Measurements from ENCODE around the gene GJA1. TPM values are rescaled to one million over a fixed set of nuclear protein-coding genes. Genes with fewer than 3 reads are reported as not detected.

Gene GJA1
- 38.1 TPM for polyA plus RNA-seq (2012; ENCODE audit: insufficient read length, low read depth)

DNA sequence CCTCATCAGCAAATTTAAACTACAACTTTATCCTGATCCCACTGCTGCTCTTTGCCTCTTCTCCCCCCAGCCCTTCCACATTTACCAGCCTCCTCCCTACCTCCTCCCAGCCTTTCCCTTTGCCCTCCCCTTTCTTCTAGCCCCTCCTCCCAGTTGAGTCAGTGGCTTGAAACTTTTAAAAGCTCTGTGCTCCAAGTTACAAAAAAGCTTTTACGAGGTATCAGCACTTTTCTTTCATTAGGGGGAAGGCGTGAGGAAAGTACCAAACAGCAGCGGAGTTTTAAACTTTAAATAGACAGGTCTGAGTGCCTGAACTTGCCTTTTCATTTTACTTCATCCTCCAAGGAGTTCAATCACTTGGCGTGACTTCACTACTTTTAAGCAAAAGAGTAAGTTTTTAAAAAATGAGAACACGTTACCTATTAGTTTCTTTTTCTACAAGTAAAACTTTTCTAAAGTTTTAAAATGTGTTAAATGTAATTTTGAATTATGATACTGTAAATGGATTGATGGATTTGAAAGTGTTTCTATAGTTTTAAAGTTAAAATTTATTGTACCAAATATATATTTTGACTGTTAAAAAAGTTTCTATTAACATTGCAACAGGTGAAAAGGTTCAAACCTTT, at the start of gene GJA1:
Gene GJA1 (plus strand): TSS at position 203 of the 626 bp plus-strand sequence. CDS start 11,202 bp downstream, outside the sequence.
- TF ChIP-seq, protein P1, sequence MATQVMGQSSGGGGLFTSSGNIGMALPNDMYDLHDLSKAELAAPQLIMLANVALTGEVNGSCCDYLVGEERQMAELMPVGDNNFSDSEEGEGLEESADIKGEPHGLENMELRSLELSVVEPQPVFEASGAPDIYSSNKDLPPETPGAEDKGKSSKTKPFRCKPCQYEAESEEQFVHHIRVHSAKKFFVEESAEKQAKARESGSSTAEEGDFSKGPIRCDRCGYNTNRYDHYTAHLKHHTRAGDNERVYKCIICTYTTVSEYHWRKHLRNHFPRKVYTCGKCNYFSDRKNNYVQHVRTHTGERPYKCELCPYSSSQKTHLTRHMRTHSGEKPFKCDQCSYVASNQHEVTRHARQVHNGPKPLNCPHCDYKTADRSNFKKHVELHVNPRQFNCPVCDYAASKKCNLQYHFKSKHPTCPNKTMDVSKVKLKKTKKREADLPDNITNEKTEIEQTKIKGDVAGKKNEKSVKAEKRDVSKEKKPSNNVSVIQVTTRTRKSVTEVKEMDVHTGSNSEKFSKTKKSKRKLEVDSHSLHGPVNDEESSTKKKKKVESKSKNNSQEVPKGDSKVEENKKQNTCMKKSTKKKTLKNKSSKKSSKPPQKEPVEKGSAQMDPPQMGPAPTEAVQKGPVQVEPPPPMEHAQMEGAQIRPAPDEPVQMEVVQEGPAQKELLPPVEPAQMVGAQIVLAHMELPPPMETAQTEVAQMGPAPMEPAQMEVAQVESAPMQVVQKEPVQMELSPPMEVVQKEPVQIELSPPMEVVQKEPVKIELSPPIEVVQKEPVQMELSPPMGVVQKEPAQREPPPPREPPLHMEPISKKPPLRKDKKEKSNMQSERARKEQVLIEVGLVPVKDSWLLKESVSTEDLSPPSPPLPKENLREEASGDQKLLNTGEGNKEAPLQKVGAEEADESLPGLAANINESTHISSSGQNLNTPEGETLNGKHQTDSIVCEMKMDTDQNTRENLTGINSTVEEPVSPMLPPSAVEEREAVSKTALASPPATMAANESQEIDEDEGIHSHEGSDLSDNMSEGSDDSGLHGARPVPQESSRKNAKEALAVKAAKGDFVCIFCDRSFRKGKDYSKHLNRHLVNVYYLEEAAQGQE (IDR thresholded peaks at IDR 0.05; ENCODE audit: insufficient read depth in 1 of 2, low read depth in 2 of 2, low read length in 2 of 2): no peak
- TF ChIP-seq TAF1 (IDR thresholded peaks at IDR 0.05; ENCODE audit: borderline replicate concordance, insufficient read depth, low read length): peak; percentile 83; the same call in 1 of the 2 replicates
- TF ChIP-seq FOXP2 (optimal IDR thresholded peaks at IDR 0.05; ENCODE audit: borderline replicate concordance, extremely low read depth, extremely low read length, insufficient read depth): no peak
- TF ChIP-seq SIN3A (IDR thresholded peaks at IDR 0.05; ENCODE audit: borderline replicate concordance, insufficient read depth, low read length): peak; percentile 99
- TF ChIP-seq POLR2AphosphoS5 (IDR thresholded peaks at IDR 0.05; ENCODE audit: low read depth, low read length): peak; percentile 94

DNA sequence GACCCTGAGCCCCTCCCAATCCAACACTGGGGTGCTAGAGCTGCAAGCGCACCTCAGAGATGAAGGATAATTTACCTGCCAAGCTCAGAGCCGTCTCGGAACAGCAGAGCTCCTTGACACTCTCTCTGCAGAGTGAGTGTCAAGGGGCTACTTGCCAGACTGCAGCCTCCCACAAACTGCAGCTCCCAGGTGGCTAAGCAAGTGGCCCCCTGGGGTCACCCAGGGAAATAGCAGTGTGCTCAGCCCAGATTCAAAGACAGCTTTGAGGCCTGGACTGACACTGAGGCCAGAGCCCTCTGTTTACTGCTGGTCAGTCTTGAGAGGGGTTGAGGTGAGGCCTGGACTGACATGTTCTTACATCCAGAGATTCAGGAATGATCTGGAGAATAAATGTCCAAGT, 46.0 kb upstream of the GJA1 start:
- TF ChIP-seq POLR2AphosphoS5 (IDR thresholded peaks at IDR 0.05; ENCODE audit: low read depth, low read length) (no peak), TAF1 (IDR thresholded peaks at IDR 0.05; ENCODE audit: borderline replicate concordance, insufficient read depth, low read length) (no peak), FOXP2 (optimal IDR thresholded peaks at IDR 0.05; ENCODE audit: borderline replicate concordance, extremely low read depth, extremely low read length, insufficient read depth) (no peak), SIN3A (IDR thresholded peaks at IDR 0.05; ENCODE audit: borderline replicate concordance, insufficient read depth, low read length) (no peak)
- TF ChIP-seq, protein P1 (IDR thresholded peaks at IDR 0.05; ENCODE audit: insufficient read depth in 1 of 2, low read depth in 2 of 2, low read length in 2 of 2): no peak

DNA sequence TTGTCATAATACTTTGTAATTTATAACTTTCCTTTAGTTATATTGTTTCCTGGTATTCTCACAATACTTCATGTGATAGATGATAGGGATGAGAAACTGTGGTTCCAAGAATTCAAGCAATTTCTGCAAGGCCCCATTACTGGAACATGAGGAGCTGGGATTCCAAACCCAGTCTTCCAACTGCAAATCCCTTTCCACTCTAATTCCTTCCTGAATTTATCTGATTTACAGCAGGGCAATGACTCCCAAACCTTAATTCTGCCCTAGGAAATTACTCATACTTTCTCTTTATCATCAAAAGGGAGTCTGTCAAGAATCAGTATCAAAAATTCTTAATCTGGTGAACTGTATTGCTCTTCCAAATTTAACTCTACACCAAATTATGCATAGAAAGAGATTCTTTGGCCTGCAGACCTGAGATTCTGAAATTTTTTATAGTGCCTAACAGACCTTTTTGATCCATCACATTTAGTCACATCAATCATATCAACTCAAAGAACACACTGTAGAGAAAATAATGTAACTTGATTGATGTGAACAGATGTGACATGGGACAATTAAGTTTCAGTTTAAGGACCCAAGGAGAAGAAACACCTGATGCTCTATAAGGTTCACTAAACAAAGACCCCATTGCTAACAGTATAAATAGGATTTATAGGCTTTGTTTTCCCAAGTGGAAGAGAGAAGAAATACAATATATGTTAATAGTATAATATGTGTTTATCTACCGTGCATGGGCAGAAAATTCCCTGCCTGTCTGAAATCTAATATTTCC, 41.5 kb upstream of the GJA1 start:
- no peak for TF ChIP-seq TAF1 (IDR thresholded peaks at IDR 0.05; ENCODE audit: borderline replicate concordance, insufficient read depth, low read length)
- no peak for TF ChIP-seq SIN3A (IDR thresholded peaks at IDR 0.05; ENCODE audit: borderline replicate concordance, insufficient read depth, low read length)
- TF ChIP-seq POLR2AphosphoS5 (IDR thresholded peaks at IDR 0.05; ENCODE audit: low read depth, low read length): no peak
- no peak for TF ChIP-seq FOXP2 (optimal IDR thresholded peaks at IDR 0.05; ENCODE audit: borderline replicate concordance, extremely low read depth, extremely low read length, insufficient read depth)
- TF ChIP-seq, protein P1 (IDR thresholded peaks at IDR 0.05; ENCODE audit: insufficient read depth in 1 of 2, low read depth in 2 of 2, low read length in 2 of 2): no peak

DNA sequence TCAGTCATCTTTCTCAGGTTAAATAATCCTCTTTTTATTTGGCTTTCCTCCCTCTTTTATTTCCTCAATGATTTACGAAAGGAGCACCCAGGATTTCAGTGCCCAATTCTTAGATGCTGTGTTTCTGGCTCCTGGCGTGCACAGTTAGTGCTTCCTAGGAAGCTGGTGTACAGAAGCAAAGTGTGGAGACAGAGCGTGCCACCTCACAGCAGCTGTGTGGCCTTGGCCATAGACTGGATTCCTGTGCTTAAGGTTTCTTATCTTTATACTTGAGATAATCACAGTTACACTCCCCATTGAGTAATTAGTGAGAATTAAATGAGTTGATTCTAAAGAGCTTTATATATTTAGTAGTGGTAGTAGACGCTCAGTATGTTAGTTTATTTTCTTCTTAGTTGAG, 39.7 kb upstream of the GJA1 start:
- no peak for TF ChIP-seq FOXP2 (optimal IDR thresholded peaks at IDR 0.05; ENCODE audit: borderline replicate concordance, extremely low read depth, extremely low read length, insufficient read depth)
- TF ChIP-seq POLR2AphosphoS5 (IDR thresholded peaks at IDR 0.05; ENCODE audit: low read depth, low read length): no peak
- TF ChIP-seq, protein P1 (IDR thresholded peaks at IDR 0.05; ENCODE audit: insufficient read depth in 1 of 2, low read depth in 2 of 2, low read length in 2 of 2): no peak
- no peak for TF ChIP-seq TAF1 (IDR thresholded peaks at IDR 0.05; ENCODE audit: borderline replicate concordance, insufficient read depth, low read length)
- TF ChIP-seq SIN3A (IDR thresholded peaks at IDR 0.05; ENCODE audit: borderline replicate concordance, insufficient read depth, low read length): no peak
